B cell (primary cell): ENCODE data around the gene RAD23B. TPM values are rescaled to one million over a fixed set of nuclear protein-coding genes. Genes with fewer than 3 reads are reported as not detected.

ENCODE experiments used
- ATAC-seq: fragments of 200-7000 bp; cut with Tn5 transposase; one replicate; pipeline ENCODE4 v1.10.0; 2021; ENCODE audit warnings: low read depth, mild to moderate bottlenecking, moderate number of reproducible peaks, moderate library complexity
- CTCF ChIA-PET: fragments of 350-600 bp; sonication (Branson Sonifier 250); formaldehyde crosslinking; loops from one replicate; lab custom pipeline; 2021; ENCODE audit warnings: antibody characterized with exemption, inconsistent platforms; lab: Charles Lee
- POLR2A ChIA-PET: fragments of 350-600 bp; sonication (Branson Sonifier 250); formaldehyde crosslinking; loops from one replicate; lab custom pipeline; 2021; ENCODE audit warnings: antibody characterized with exemption; lab: Charles Lee
- DNase-seq: peaks from one replicate; pipeline ENCODE4 v3.0.0; 2013
- H2AFZ ChIP-seq: 2 replicates; pipeline ENCODE4 v1.6.1; 2012; ENCODE audit warnings: mild to moderate bottlenecking, low read depth, low read length; ENCODE audit not compliant: insufficient read depth, poor library complexity, severe bottlenecking
- H3K27ac ChIP-seq, 2 donors: 1 replicate in 1 of 2; 2 replicates in 1 of 2; pipeline ENCODE4 v1.5.1; 2012 to 2013; ENCODE audit warnings: low read length in 2 of 2, mild to moderate bottlenecking in 2 of 2, moderate library complexity in 1 of 2
- H3K27me3 ChIP-seq, 4 experiments: fragments of 200-600 bp in 1 of 4; sonication (generic) in 1 of 4; replicated peaks in 1 of 4; 1 replicate in 2 of 4; 2 replicates in 2 of 4; pipeline versions ENCODE4 v1.6.1 to v1.7.0; 2013 to 2016; ENCODE audit warnings: low read length in 3 of 4, mild to moderate bottlenecking in 2 of 4, mixed read lengths in 1 of 4, moderate library complexity in 1 of 4; ENCODE audit not compliant: insufficient read depth in 4 of 4, control insufficient read depth in 3 of 4; ENCODE audit errors: control extremely low read depth in 1 of 4
- H3K36me3 ChIP-seq, 2 experiments: replicated peaks in 1 of 2; 1 replicate in 1 of 2; 2 replicates in 1 of 2; pipeline versions ENCODE4 v1.6.1 to v1.7.1; 2013; ENCODE audit warnings: low read length in 1 of 2; ENCODE audit not compliant: insufficient read depth in 2 of 2, control insufficient read depth in 1 of 2; ENCODE audit errors: control extremely low read depth in 1 of 2, extremely low read depth in 1 of 2
- H3K4me1 ChIP-seq, 2 donors: fragments of 200-600 bp in 1 of 2; sonication (generic) in 1 of 2; 1 replicate in 1 of 2; 2 replicates in 1 of 2; pipeline versions ENCODE4 v1.5.1 to v1.6.1; 2013 to 2017; ENCODE audit warnings: low read length in 2 of 2; ENCODE audit not compliant: control insufficient read depth in 2 of 2, insufficient read depth in 2 of 2
- H3K4me2 ChIP-seq: replicated peaks from 2 replicates; pipeline ENCODE3; 2012; ENCODE audit warnings: mild to moderate bottlenecking, low read depth, low read length; ENCODE audit not compliant: poor library complexity, severe bottlenecking
- H3K4me3 ChIP-seq, 5 experiments: fragments of 200-600 bp in 1 of 5; sonication (generic) in 1 of 5; 1 replicate in 3 of 5; 2 replicates in 2 of 5; pipeline versions ENCODE4 v1.5.1 to v1.7.0; 2011 to 2016; ENCODE audit warnings: low read length in 4 of 5, mild to moderate bottlenecking in 4 of 5, low read depth in 2 of 5, control low read depth in 1 of 5, moderate library complexity in 1 of 5; ENCODE audit not compliant: insufficient read depth in 1 of 5; ENCODE audit errors: control extremely low read depth in 1 of 5, extremely low read depth in 1 of 5
- H3K79me2 ChIP-seq: fragments of 200-600 bp; sonication (generic); one replicate; pipeline ENCODE4 v1.6.0; 2016; ENCODE audit warnings: low read length; ENCODE audit not compliant: control insufficient read depth, insufficient read depth
- H3K9ac ChIP-seq: fragments of 200-600 bp; sonication (generic); 2 replicates; pipeline ENCODE4 v1.6.1; 2017; ENCODE audit warnings: mild to moderate bottlenecking, low read length, moderate library complexity
- H3K9me3 ChIP-seq, 3 donors: one replicate each; pipeline versions ENCODE4 v1.6.1 to v1.7.1; 2013; ENCODE audit warnings: low read length in 2 of 3; ENCODE audit not compliant: control insufficient read depth in 2 of 3, insufficient read depth in 1 of 3; ENCODE audit errors: control extremely low read depth in 1 of 3
- H4K20me1 ChIP-seq: 2 replicates; pipeline ENCODE4 v1.6.0; 2012; ENCODE audit warnings: mild to moderate bottlenecking, low read length; ENCODE audit not compliant: insufficient read depth, control insufficient read depth, poor library complexity, severe bottlenecking
- H3K27ac Mint-ChIP-seq: one replicate; pipeline ENCODE4 v1.8.0; 2021; ENCODE audit warnings: mixed read lengths
- H3K27me3 Mint-ChIP-seq: one replicate; pipeline ENCODE4 v1.8.0; 2021; ENCODE audit warnings: mixed read lengths
- H3K4me1 Mint-ChIP-seq: one replicate; pipeline ENCODE4 v1.8.0; 2021; ENCODE audit warnings: mixed read lengths
- H3K4me3 Mint-ChIP-seq: one replicate; pipeline ENCODE4 v1.8.0; 2021; ENCODE audit warnings: mixed read lengths
- H3K9me3 Mint-ChIP-seq: one replicate; pipeline ENCODE4 v1.8.0; 2022; ENCODE audit warnings: mixed read lengths; ENCODE audit not compliant: insufficient read depth
- EZH2 ChIP-seq: IDR thresholded peaks from 2 replicates; pipeline ENCODE4 v1.6.1; 2012; ENCODE audit warnings: borderline replicate concordance, low read depth, mild to moderate bottlenecking, moderate library complexity, low read length; ENCODE audit not compliant: insufficient read depth, poor library complexity, severe bottlenecking
- WGBS: methylation state at CpG from one replicate; pipeline ENCODE4 v1.1.5; 2013; ENCODE audit warnings: missing lambda C conversion rate; ENCODE audit not compliant: insufficient coverage; 5-methylcytosine and 5-hydroxymethylcytosine counted together
- intact Hi-C: fragments of 100-400 bp; cut with micrococcal nuclease; formaldehyde crosslinking; loops from one replicate; pipeline ENCODE4 v1.10.0; 2022
- polyA plus RNA-seq: library from polyadenylated mRNA; depleted of rRNA; stranded (reverse); fragments of >200 nt; gene quantifications from 2 replicates; pipeline ENCODE4 v1.2.3, GENCODE V29; 2012
- total RNA-seq, 2 donors: library from RNA; stranded (reverse); fragments of 120-200 nt in 1 of 2; gene quantifications; 1 replicate in 1 of 2; 2 replicates in 1 of 2; pipeline versions ENCODE4 v1.2.3 to v1.2.4, GENCODE V29; 2013 to 2022
- TF ChIP-seq, protein P1 (sequence below): fragments of 200-600 bp; IDR thresholded peaks from one replicate; pipeline ENCODE4 v1.8.0; 2022; ENCODE audit warnings: antibody characterized with exemption, mild to moderate bottlenecking

Gene RAD23B
- total and polyA plus RNA-seq, 2 donors (not counting 1 experiment from before 2014, with no cell fraction given) = 36.8 to 78.2 TPM

DNA sequence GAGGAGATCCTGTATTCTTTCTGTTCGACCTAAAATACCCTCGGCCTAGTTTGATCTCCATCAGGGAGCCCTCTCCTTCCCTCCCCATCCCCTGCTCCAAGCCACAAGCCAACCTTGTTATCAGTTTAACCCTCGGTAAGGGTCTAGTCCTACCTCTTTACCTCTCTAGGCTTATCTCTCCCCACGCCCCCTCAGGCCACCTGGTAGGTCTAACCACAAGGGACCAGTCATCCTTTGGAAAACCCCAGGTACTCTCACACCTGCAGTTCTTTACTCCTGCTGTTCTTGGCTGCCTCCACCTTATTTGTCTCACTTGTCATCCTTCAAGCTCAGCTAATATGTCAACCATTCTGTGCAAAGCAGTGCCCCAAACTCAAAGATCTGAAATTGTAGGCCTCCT is 78.7 kb downstream of the RAD23B start:
- intact Hi-C loops = no loop called here
- DNase-seq = no peak
- Histone ChIP-seq H3K79me2 (no peaks in the 10 kb centered on the region), H2AFZ (no peak overlapping the region), H3K27ac (no peak overlapping the region), H3K9ac (no peak overlapping the region), H3K4me1 (no peaks in the 10 kb centered on the region), H3K4me3 (no peak overlapping the region), H4K20me1 (no peaks in the 10 kb centered on the region), H3K4me2 (no peak overlapping the region), H3K9me3 (no peaks in the 10 kb centered on the region), H3K27me3 (no peaks in the 10 kb centered on the region), H3K36me3 (no peaks in the 10 kb centered on the region)
- Mint-ChIP-seq H3K4me3 (no peak overlapping the region), H3K9me3 (no peaks in the 10 kb centered on the region), H3K4me1 (no peaks in the 10 kb centered on the region), H3K27me3 (peaks cover 4% of the 10 kb centered on the region), H3K27ac (no peak overlapping the region)
- POLR2A ChIA-PET = no interaction called here
- no peak for ATAC-seq
- CTCF ChIA-PET = interaction anchor here (1.0 kb wide), 1 partner anchor 20 kb away, joined by 3 read pairs; no protein-coding TSS in a partner anchor
- no peak for TF ChIP-seq EZH2
- TF ChIP-seq, protein P1, sequence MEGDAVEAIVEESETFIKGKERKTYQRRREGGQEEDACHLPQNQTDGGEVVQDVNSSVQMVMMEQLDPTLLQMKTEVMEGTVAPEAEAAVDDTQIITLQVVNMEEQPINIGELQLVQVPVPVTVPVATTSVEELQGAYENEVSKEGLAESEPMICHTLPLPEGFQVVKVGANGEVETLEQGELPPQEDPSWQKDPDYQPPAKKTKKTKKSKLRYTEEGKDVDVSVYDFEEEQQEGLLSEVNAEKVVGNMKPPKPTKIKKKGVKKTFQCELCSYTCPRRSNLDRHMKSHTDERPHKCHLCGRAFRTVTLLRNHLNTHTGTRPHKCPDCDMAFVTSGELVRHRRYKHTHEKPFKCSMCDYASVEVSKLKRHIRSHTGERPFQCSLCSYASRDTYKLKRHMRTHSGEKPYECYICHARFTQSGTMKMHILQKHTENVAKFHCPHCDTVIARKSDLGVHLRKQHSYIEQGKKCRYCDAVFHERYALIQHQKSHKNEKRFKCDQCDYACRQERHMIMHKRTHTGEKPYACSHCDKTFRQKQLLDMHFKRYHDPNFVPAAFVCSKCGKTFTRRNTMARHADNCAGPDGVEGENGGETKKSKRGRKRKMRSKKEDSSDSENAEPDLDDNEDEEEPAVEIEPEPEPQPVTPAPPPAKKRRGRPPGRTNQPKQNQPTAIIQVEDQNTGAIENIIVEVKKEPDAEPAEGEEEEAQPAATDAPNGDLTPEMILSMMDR = no peak
- 73% methylated on average over 4 of the region's 4 CpGs for WGBS

DNA sequence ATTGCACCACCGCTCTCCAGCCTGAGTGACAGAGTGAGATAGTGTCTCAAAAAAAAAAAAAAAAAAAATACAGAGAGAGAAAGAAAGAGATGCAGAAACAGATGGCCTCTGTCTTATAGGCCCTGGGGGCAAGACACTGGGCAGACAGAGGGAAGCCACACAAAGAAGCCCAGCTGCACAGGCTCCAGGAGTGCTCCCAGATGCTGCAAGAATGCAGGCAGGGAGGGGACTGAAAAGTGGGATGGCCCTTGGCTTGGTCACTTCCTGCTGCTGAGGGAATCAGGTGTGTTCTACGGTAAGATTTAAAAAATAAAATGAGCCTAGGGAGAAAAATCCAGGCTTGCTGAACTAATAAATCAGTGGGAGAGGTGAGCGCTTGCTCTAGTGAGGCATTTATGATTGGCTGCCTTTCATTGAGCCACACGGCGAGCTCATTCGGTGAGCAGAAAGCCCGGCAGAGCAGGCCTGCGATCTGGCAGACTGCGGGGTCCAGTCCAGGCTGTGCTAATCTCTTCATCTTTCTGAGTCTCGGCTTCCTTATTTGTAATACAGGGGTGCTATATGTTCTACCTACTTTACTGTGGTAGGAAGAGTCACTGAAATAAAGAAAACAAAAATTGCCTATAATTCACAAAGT is 80.6 kb downstream of the RAD23B start:
- Histone ChIP-seq H3K79me2 (no peaks in the 10 kb centered on the region), H3K4me3 (no peak overlapping the region), H3K9ac (no peak overlapping the region), H4K20me1 (no peaks in the 10 kb centered on the region), H3K9me3 (no peaks in the 10 kb centered on the region), H3K27ac (no peak overlapping the region), H3K4me1 (no peaks in the 10 kb centered on the region), H3K4me2 (no peak overlapping the region), H3K27me3 (no peaks in the 10 kb centered on the region), H2AFZ (no peak overlapping the region), H3K36me3 (no peaks in the 10 kb centered on the region)
- POLR2A ChIA-PET = no interaction called here
- TF ChIP-seq EZH2 = no peak
- TF ChIP-seq, protein P1 = no peak
- Mint-ChIP-seq H3K4me1 (no peaks in the 10 kb centered on the region), H3K27me3 (peaks cover 7% of the 10 kb centered on the region), H3K27ac (no peak overlapping the region), H3K4me3 (no peak overlapping the region), H3K9me3 (no peaks in the 10 kb centered on the region)
- CTCF ChIA-PET = interaction anchor here (0.7 kb wide), 1 partner anchor 174 kb away, joined by 4 read pairs; no protein-coding TSS in a partner anchor
- WGBS = 98% methylated on average over 9 of the region's 10 CpGs
- intact Hi-C loops = no loop called here
- DNase-seq = no peak
- no peak for ATAC-seq
